Tibial nerve (tissue), 4 donors: Measurements from ENCODE around the gene TTC21A. TPM values are rescaled to one million over a fixed set of nuclear protein-coding genes. Genes with fewer than 3 reads are reported as not detected.

Experiments used
- DNase-seq, 2 donors: peaks; one replicate each; pipeline ENCODE4 v3.0.0-alpha.2; 2019; ENCODE audit warnings: low spot score in 2 of 2
- H3K27ac ChIP-seq, 4 donors: fragments of 200-600 bp; sonication (generic) in 3 of 4; one replicate each; pipeline ENCODE4 v1.5.1; 2017 to 2019; ENCODE audit warnings: mild to moderate bottlenecking in 1 of 4
- H3K27me3 ChIP-seq, 2 donors: fragments of 200-600 bp; sonication (generic) in 1 of 2; one replicate each; pipeline versions ENCODE4 v1.5.1 to v1.6.0; 2017 to 2019
- H3K36me3 ChIP-seq, 3 donors: fragments of 200-600 bp; sonication (generic); one replicate each; pipeline ENCODE4 v1.5.1; 2018 to 2019
- H3K4me1 ChIP-seq, 4 donors: fragments of 200-600 bp; sonication (generic) in 3 of 4; one replicate each; pipeline ENCODE4 v1.5.1; 2017 to 2019
- H3K4me3 ChIP-seq, 4 donors: fragments of 200-600 bp; sonication (generic) in 3 of 4; one replicate each; pipeline ENCODE4 v1.5.1; 2017 to 2019; ENCODE audit warnings: mild to moderate bottlenecking in 1 of 4, moderate library complexity in 1 of 4
- H3K9me3 ChIP-seq, 4 donors: fragments of 200-600 bp; sonication (generic) in 3 of 4; one replicate each; pipeline ENCODE4 v1.5.1; 2017 to 2019
- EP300 ChIP-seq, 2 donors: sonication (generic); formaldehyde crosslinking; IDR thresholded peaks; one replicate each; pipeline ENCODE4 v1.6.1; 2017; ENCODE audit warnings: antibody characterized with exemption in 2 of 2, mild to moderate bottlenecking in 1 of 2
- POLR2A ChIP-seq, 2 donors: fragments of 450-650 bp; IDR thresholded peaks; one replicate each; pipeline ENCODE4 v1.6.1; 2017; ENCODE audit warnings: antibody characterized with exemption in 2 of 2, mild to moderate bottlenecking in 2 of 2, moderate library complexity in 2 of 2
- WGBS, 2 donors: methylation state at CpG; one replicate each; pipeline ENCODE4 v1.1.5; 2018; 5-methylcytosine and 5-hydroxymethylcytosine counted together
- total RNA-seq, 4 donors: library from RNA; depleted of rRNA; stranded (reverse); fragments of >200 nt; gene quantifications; one replicate each; pipeline ENCODE4 v1.1.0, GENCODE V29; 2016
- TF ChIP-seq, protein P1 (sequence below), 5 experiments: fragments of 200-600 bp in 3 of 5; fragments of 450-650 bp in 2 of 5; sonication (generic) in 3 of 5; IDR thresholded peaks; one replicate each; pipeline ENCODE4 v1.5.1; 2016 to 2019; ENCODE audit warnings: antibody characterized with exemption in 5 of 5, mild to moderate bottlenecking in 3 of 5, moderate library complexity in 2 of 5

TTC21A gene
- total RNA-seq, 4 donors from 2014 or later, result 11.5 to 21.6 (median 12.8) TPM

DNA sequence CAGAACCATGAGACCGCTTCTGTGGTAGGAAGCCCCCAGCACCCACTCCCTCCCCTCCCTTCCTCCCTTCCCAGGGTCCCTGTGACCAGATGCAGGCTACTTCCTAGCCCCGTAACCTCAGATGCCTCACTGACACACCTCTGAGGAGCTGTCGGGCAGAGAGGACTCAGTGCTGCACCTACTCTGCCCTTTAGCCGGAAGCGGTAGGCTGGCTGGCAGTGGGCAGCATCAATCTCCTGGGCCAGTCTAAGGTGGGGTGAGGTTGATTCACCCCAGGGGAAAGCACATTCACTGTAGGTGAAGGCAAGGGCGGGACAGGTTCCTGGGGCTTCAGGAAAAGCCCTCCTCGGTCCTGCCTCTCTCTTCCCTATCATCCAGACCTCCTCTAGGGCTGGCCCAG, 26.8 kb downstream of the TTC21A start:
- Histone ChIP-seq H3K36me3 (peaks cover 0 to 70% (median 0%) of the 10 kb centered on the region in 3 donors), H3K4me3 (no peak overlapping the region), H3K9me3 (no peaks in the 10 kb centered on the region), H3K4me1 (no peaks in the 10 kb centered on the region), H3K27ac (no peak overlapping the region), H3K27me3 (no peaks in the 10 kb centered on the region)
- TF ChIP-seq EP300 (IDR thresholded peaks at IDR 0.05) (no peak), POLR2A (IDR thresholded peaks at IDR 0.05) (no peak)
- TF ChIP-seq, protein P1, sequence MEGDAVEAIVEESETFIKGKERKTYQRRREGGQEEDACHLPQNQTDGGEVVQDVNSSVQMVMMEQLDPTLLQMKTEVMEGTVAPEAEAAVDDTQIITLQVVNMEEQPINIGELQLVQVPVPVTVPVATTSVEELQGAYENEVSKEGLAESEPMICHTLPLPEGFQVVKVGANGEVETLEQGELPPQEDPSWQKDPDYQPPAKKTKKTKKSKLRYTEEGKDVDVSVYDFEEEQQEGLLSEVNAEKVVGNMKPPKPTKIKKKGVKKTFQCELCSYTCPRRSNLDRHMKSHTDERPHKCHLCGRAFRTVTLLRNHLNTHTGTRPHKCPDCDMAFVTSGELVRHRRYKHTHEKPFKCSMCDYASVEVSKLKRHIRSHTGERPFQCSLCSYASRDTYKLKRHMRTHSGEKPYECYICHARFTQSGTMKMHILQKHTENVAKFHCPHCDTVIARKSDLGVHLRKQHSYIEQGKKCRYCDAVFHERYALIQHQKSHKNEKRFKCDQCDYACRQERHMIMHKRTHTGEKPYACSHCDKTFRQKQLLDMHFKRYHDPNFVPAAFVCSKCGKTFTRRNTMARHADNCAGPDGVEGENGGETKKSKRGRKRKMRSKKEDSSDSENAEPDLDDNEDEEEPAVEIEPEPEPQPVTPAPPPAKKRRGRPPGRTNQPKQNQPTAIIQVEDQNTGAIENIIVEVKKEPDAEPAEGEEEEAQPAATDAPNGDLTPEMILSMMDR (IDR thresholded peaks at IDR 0.05), result no peak
- WGBS, 2 donors, result 85 to 86% methylated on average over 6 to 7 of the region's 7 CpGs
- no peak for DNase-seq

- no peak overlapping the region for H3K27ac ChIP-seq
- no peak overlapping the region for H3K4me3 ChIP-seq
- H3K4me1 ChIP-seq, result peaks cover 0 to 3% (median 0%) of the 10 kb centered on the region in 4 donors
- WGBS, 2 donors, result 80 to 93% methylated on average over 8 of the region's 8 CpGs
- H3K36me3 ChIP-seq, result peaks cover 0 to 62% (median 0%) of the 10 kb centered on the region in 3 donors
- no peak for DNase-seq
- no peak for TF ChIP-seq POLR2A (IDR thresholded peaks at IDR 0.05)
- TF ChIP-seq, protein P1 (IDR thresholded peaks at IDR 0.05), result no peak
- TF ChIP-seq EP300 (IDR thresholded peaks at IDR 0.05), result peak; percentile 44
- no peaks in the 10 kb centered on the region for H3K9me3 ChIP-seq
- no peaks in the 10 kb centered on the region for H3K27me3 ChIP-seq
These were observed 27.8 kb downstream of the TTC21A start for GRCh38 chr3:39135170-39135805.

GRCh38 chr3:39136533-39137434, 29.3 kb downstream of the TTC21A start:
- Histone ChIP-seq H3K4me1 (peaks cover 0 to 18% (median 10%) of the 10 kb centered on the region in 4 donors), H3K27ac (no peak overlapping the region), H3K27me3 (no peaks in the 10 kb centered on the region), H3K4me3 (no peak overlapping the region), H3K9me3 (no peaks in the 10 kb centered on the region), H3K36me3 (peaks cover 0 to 69% (median 0%) of the 10 kb centered on the region in 3 donors)
- DNase-seq, result no peak
- TF ChIP-seq, protein P1 (IDR thresholded peaks at IDR 0.05), result no peak
- TF ChIP-seq EP300 (IDR thresholded peaks at IDR 0.05) (no peak), POLR2A (IDR thresholded peaks at IDR 0.05) (no peak)
- WGBS, 2 donors, result 87 to 93% methylated on average over 17 to 20 of the region's 21 CpGs

GRCh38 chr3:39137435-39137936, 30.0 kb downstream of the TTC21A start:
- Histone ChIP-seq H3K36me3 (peaks cover 0 to 71% (median 0%) of the 10 kb centered on the region in 3 donors), H3K27me3 (no peaks in the 10 kb centered on the region), H3K4me1 (peaks cover 0 to 25% (median 14%) of the 10 kb centered on the region in 4 donors), H3K27ac (no peak overlapping the region), H3K9me3 (no peaks in the 10 kb centered on the region), H3K4me3 (no peak overlapping the region)
- no peak for DNase-seq
- 96 to 98% methylated on average over 13 to 18 of the region's 18 CpGs for WGBS, 2 donors
- TF ChIP-seq POLR2A (IDR thresholded peaks at IDR 0.05) (no peak), EP300 (IDR thresholded peaks at IDR 0.05) (no peak)
- TF ChIP-seq, protein P1 (IDR thresholded peaks at IDR 0.05), result no peak
